Right lobe of liver (tissue), 4 donors: ENCODE data around the gene TRIM34.

Source experiments
- CTCF ChIP-seq, 4 donors: fragments of 200-600 bp in 3 of 4; fragments of 450-650 bp in 1 of 4; IDR thresholded peaks; one replicate each; pipeline versions ENCODE4 v1.5.1 to v1.8.0; 2016 to 2022; ENCODE audit warnings: antibody characterized with exemption in 4 of 4, mild to moderate bottlenecking in 2 of 4
- POLR2A ChIP-seq: fragments of 450-650 bp; IDR thresholded peaks from one replicate; pipeline ENCODE4 v1.6.1; 2017; ENCODE audit warnings: antibody characterized with exemption, mild to moderate bottlenecking
- donor health status: DM: no; HTN: no; CAD: no.
- donor health status: DM: no; HTN: no; CAD: no.
- donor health status: DM: no; HTN: yes; CAD: no.

GRCh38 chr11:5581014-5581413 lies 43.8 kb upstream of the TRIM34 start:
- TF ChIP-seq CTCF (IDR thresholded peaks at IDR 0.05) = no peak
- TF ChIP-seq POLR2A = no peak
